ENCODE results near the gene GGA1.
"Not testable (repeated sequence)": the region's sequence is repeated elsewhere in the genome, so short reads cannot be mapped to it uniquely, and the experiment has no call there.

- not testable (repeated sequence) for TF ChIP-seq EZH2phosphoT487 (IDR thresholded peaks at IDR 0.05; ENCODE audit: insufficient read depth, low read depth); EZH2 (IDR thresholded peaks at IDR 0.05; ENCODE audit: insufficient read depth, poor library complexity, severe bottlenecking)
Observed at GRCh38 chr22:37602546-37603277, 5.9 kb upstream of the GGA1 start.
